ENCODE measurements around the gene LRCH4. TPM values are rescaled to one million over a fixed set of nuclear protein-coding genes. Genes with fewer than 3 reads are reported as not detected.
A peak's percentile ranks its signal among the peaks of the same experiment; 100 is the strongest.

LRCH4 gene
- total and polyA plus RNA-seq, 2 of the 13 experiments (the other 11 are each of a cell fraction or from before 2014, with no cell fraction given): 7.0 to 9.3 TPM

DNA sequence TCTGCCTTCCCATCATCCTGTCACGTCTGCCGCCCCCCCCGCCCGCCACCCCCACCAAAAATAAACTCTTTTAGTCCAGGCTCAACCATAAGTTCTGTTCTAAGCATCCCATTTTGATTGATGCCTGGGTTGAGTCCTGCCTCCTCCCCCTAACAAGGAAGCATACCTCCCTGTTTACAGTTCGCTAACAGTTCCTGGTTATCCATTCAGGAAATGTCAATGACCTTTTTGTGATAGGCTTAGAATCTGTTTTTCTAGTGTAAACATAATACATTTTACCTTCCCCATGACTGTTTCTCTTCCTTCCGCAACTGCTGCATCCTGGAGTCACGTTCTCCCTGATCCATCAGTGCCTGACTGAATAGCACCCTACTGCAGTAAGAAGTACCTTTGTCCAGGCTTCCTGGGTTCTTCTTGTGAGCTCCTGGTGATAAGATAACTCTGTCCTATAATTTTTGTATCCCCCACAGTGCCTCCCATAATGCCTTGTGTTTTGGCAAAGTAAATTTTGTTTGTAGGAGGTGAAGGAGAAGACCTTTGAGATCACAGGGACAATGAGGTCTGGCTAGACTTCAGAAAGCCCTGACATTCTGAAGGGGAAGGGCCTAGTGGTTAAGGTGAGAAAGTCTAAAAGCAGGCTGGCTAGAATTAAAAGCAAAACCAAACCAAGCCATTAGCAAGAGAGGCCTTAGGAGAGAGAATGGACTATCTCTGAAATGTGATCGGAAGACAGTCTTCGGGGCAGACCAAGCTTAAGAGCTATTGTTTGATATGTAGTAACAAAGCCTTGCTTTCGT lies 39.6 kb downstream of the LRCH4 start (continued):
- TF ChIP-seq ZNF775 (CRISPR knock-in tag; IDR thresholded peaks at IDR 0.05; ENCODE audit: borderline replicate concordance) (no peak), FOXO1 (CRISPR knock-in tag; IDR thresholded peaks at IDR 0.05) (peak; percentile 93), ZBTB7A (CRISPR knock-in tag; IDR thresholded peaks at IDR 0.05) (no peak), ZSCAN31 (CRISPR knock-in tag; IDR thresholded peaks at IDR 0.05; ENCODE audit: low read depth) (no peak), TBP (CRISPR knock-in tag; IDR thresholded peaks at IDR 0.05) (no peak), GTF2F1 (IDR thresholded peaks at IDR 0.05; ENCODE audit: low read length) (no peak), ZSCAN9 (CRISPR knock-in tag; IDR thresholded peaks at IDR 0.05; ENCODE audit: borderline replicate concordance) (peak; percentile 18), FOXA3 (CRISPR knock-in tag; IDR thresholded peaks at IDR 0.05) (peak; percentile 95), ZNF549 (CRISPR knock-in tag; IDR thresholded peaks at IDR 0.05) (no peak), XBP1 (CRISPR knock-in tag; IDR thresholded peaks at IDR 0.05) (no peak), SRSF9 (IDR thresholded peaks at IDR 0.05; ENCODE audit: borderline replicate concordance, insufficient read depth, low read depth, low read length, poor library complexity, severe bottlenecking) (no peak), KAT7 (CRISPR knock-in tag; IDR thresholded peaks at IDR 0.05; ENCODE audit: borderline replicate concordance) (no peak), ZNF430 (CRISPR knock-in tag; IDR thresholded peaks at IDR 0.05) (no peak), PAX8 (CRISPR knock-in tag; IDR thresholded peaks at IDR 0.05; ENCODE audit: borderline replicate concordance) (0 out of 2 replicates have a peak, but pooled peaks have one; percentile 50), ELF1 (CRISPR knock-in tag; IDR thresholded peaks at IDR 0.05) (peak; percentile 73), ZFP36 (IDR thresholded peaks at IDR 0.05; ENCODE audit: borderline replicate concordance, low read depth, low read length, partially characterized antibody) (no peak), ZSCAN29 (CRISPR knock-in tag; conservative IDR thresholded peaks at IDR 0.05) (no peak)
- TF ChIP-seq, protein P1, sequence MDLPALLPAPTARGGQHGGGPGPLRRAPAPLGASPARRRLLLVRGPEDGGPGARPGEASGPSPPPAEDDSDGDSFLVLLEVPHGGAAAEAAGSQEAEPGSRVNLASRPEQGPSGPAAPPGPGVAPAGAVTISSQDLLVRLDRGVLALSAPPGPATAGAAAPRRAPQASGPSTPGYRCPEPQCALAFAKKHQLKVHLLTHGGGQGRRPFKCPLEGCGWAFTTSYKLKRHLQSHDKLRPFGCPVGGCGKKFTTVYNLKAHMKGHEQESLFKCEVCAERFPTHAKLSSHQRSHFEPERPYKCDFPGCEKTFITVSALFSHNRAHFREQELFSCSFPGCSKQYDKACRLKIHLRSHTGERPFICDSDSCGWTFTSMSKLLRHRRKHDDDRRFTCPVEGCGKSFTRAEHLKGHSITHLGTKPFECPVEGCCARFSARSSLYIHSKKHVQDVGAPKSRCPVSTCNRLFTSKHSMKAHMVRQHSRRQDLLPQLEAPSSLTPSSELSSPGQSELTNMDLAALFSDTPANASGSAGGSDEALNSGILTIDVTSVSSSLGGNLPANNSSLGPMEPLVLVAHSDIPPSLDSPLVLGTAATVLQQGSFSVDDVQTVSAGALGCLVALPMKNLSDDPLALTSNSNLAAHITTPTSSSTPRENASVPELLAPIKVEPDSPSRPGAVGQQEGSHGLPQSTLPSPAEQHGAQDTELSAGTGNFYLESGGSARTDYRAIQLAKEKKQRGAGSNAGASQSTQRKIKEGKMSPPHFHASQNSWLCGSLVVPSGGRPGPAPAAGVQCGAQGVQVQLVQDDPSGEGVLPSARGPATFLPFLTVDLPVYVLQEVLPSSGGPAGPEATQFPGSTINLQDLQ (CRISPR knock-in tag; IDR thresholded peaks at IDR 0.05): no peak
- TF ChIP-seq, protein P2, sequence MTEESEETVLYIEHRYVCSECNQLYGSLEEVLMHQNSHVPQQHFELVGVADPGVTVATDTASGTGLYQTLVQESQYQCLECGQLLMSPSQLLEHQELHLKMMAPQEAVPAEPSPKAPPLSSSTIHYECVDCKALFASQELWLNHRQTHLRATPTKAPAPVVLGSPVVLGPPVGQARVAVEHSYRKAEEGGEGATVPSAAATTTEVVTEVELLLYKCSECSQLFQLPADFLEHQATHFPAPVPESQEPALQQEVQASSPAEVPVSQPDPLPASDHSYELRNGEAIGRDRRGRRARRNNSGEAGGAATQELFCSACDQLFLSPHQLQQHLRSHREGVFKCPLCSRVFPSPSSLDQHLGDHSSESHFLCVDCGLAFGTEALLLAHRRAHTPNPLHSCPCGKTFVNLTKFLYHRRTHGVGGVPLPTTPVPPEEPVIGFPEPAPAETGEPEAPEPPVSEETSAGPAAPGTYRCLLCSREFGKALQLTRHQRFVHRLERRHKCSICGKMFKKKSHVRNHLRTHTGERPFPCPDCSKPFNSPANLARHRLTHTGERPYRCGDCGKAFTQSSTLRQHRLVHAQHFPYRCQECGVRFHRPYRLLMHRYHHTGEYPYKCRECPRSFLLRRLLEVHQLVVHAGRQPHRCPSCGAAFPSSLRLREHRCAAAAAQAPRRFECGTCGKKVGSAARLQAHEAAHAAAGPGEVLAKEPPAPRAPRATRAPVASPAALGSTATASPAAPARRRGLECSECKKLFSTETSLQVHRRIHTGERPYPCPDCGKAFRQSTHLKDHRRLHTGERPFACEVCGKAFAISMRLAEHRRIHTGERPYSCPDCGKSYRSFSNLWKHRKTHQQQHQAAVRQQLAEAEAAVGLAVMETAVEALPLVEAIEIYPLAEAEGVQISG (CRISPR knock-in tag; IDR thresholded peaks at IDR 0.05): no peak
- TF ChIP-seq, protein P3, sequence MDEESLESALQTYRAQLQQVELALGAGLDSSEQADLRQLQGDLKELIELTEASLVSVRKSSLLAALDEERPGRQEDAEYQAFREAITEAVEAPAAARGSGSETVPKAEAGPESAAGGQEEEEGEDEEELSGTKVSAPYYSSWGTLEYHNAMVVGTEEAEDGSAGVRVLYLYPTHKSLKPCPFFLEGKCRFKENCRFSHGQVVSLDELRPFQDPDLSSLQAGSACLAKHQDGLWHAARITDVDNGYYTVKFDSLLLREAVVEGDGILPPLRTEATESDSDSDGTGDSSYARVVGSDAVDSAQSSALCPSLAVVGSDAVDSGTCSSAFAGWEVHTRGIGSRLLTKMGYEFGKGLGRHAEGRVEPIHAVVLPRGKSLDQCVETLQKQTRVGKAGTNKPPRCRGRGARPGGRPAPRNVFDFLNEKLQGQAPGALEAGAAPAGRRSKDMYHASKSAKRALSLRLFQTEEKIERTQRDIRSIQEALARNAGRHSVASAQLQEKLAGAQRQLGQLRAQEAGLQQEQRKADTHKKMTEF (CRISPR knock-in tag; IDR thresholded peaks at IDR 0.05): no peak; the same call in none of the 2 replicates
- TF ChIP-seq, protein P4, sequence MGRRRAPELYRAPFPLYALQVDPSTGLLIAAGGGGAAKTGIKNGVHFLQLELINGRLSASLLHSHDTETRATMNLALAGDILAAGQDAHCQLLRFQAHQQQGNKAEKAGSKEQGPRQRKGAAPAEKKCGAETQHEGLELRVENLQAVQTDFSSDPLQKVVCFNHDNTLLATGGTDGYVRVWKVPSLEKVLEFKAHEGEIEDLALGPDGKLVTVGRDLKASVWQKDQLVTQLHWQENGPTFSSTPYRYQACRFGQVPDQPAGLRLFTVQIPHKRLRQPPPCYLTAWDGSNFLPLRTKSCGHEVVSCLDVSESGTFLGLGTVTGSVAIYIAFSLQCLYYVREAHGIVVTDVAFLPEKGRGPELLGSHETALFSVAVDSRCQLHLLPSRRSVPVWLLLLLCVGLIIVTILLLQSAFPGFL (CRISPR knock-in tag; IDR thresholded peaks at IDR 0.05): no peak

All from HepG2 (cell line).